ENCODE measurements around the gene GPR101. TPM values are rescaled to one million over a fixed set of nuclear protein-coding genes. Genes with fewer than 3 reads are reported as not detected.

The GPR101 gene
- total RNA-seq, 1 experiment from 2014 or later, result not detected

- Histone ChIP-seq H2BK15ac (ENCODE audit: low read depth, low read length) (no peak overlapping the region), H2BK20ac (ENCODE audit: low read depth, low read length, poor library complexity, severe bottlenecking) (no peak overlapping the region), H2AK5ac (ENCODE audit: insufficient read length, low read length) (no peak overlapping the region), H2BK120ac (ENCODE audit: low read depth, low read length, poor library complexity, severe bottlenecking) (no peak overlapping the region), H3K9me3 (ENCODE audit: control insufficient read depth, low read depth, low read length) (peaks cover 29% of the 10 kb centered on the region), H3K27me3 (ENCODE audit: insufficient read depth, low read length) (no peaks in the 10 kb centered on the region), H3K18ac (ENCODE audit: insufficient read length, low read depth, low read length) (no peak overlapping the region), H3K14ac (ENCODE audit: insufficient read depth, low read length) (no peak overlapping the region), H3T11ph (ENCODE audit: low read length) (no peak overlapping the region), H2BK12ac (ENCODE audit: insufficient read length, low read depth, low read length) (no peak overlapping the region), H3K23ac (ENCODE audit: insufficient read length, low read depth, low read length) (no peak overlapping the region), H3K4me2 (ENCODE audit: insufficient read depth, insufficient read length, low read length) (no peak overlapping the region), H2AFZ (ENCODE audit: low read length) (no peak overlapping the region), H3K79me1 (ENCODE audit: insufficient read depth, low read depth, low read length, poor library complexity, severe bottlenecking) (no peaks in the 10 kb centered on the region), H3K4ac (ENCODE audit: low read depth, low read length) (no peak overlapping the region), H4K8ac (replicated peaks; ENCODE audit: insufficient read length, low read depth, low read length) (no peak overlapping the region), H3K9ac (ENCODE audit: extremely low read depth, insufficient read length, low read length) (no peak overlapping the region), H4K20me1 (ENCODE audit: control insufficient read depth, insufficient read depth, insufficient read length) (no peaks in the 10 kb centered on the region), H2BK5ac (ENCODE audit: insufficient read length, low read length) (no peak overlapping the region), H3K23me2 (ENCODE audit: insufficient read length, low read depth, low read length, poor library complexity, severe bottlenecking) (no peaks in the 10 kb centered on the region), H3K4me1 (ENCODE audit: insufficient read depth, low read length) (no peaks in the 10 kb centered on the region), H3K79me2 (ENCODE audit: insufficient read depth, low read length) (no peaks in the 10 kb centered on the region), H3K56ac (ENCODE audit: insufficient read length, low read depth, low read length) (no peak overlapping the region), H4K91ac (ENCODE audit: insufficient read length, low read depth, low read length) (no peak overlapping the region), H3K27ac (ENCODE audit: insufficient read length, low read depth, low read length) (no peak overlapping the region), H4K5ac (ENCODE audit: insufficient read length, low read depth, low read length) (no peak overlapping the region)
- Mint-ChIP-seq H3K4me3 (no peak overlapping the region), H3K4me1 (no peaks in the 10 kb centered on the region), H3K27me3 (ENCODE audit: low read depth) (peaks cover 8% of the 10 kb centered on the region), H3K9me3 (peaks cover 61 to 64% of the 10 kb centered on the region in 2 experiments), H3K36me3 (ENCODE audit: insufficient read depth in 1 of 3, low read depth in 3 of 3) (peaks cover 2 to 9% (median 9%) of the 10 kb centered on the region in 3 experiments; a peak in 6 of 7 replicates), H3K27ac (no peak overlapping the region)
- no peak for DNase-seq
- no peak for TF ChIP-seq CTCF (conservative IDR thresholded peaks at IDR 0.05)
- WGBS (ENCODE audit: extremely low coverage, insufficient read length, low lambda C conversion rate), result no CpG with 5 or more reads among the region's 2 CpGs
Measured at GRCh38 chrX:137081239-137081638, 47.4 kb upstream of the GPR101 start.

Measured in H9 (cell line).